Testis (tissue), 2 donors: ENCODE data around the gene PPIG.
"Not testable (repeated sequence)": the region's sequence is repeated elsewhere in the genome, so short reads cannot be mapped to it uniquely, and the experiment has no call there.

Experiments
- POLR2A ChIP-seq: fragments of 450-650 bp; IDR thresholded peaks from one replicate; pipeline ENCODE4 v1.6.1; 2017; ENCODE audit warnings: antibody characterized with exemption, mild to moderate bottlenecking, moderate library complexity
- TF ChIP-seq, protein P1 (sequence below), 3 experiments: fragments of 450-650 bp in 2 of 3; fragments of 200-600 bp in 1 of 3; sonication (generic) in 1 of 3; IDR thresholded peaks; one replicate each; pipeline ENCODE4 v1.5.1; 2016 to 2019; ENCODE audit warnings: antibody characterized with exemption in 3 of 3, mild to moderate bottlenecking in 2 of 3, moderate library complexity in 1 of 3

DNA sequence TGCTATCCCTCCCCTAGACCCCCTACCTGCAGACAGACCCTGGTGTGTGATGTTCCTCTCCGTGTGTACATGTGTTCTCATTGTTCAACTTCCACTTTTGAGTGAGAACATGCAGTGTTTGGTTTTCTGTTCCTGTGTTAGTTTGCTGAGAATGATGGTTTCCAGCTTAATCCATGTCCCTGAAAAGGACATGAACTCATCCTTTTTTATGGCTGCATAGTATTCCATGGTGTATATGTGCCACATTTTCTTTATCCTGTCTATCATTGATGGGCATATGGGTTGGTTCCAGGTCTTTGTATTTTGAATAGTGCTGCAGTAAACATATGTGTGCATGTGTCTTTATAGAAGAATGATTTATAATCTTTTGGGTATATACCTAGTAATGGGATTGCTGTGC lies 31.8 kb downstream of the PPIG start:
- TF ChIP-seq POLR2A, result not testable (repeated sequence)
- TF ChIP-seq, protein P1, sequence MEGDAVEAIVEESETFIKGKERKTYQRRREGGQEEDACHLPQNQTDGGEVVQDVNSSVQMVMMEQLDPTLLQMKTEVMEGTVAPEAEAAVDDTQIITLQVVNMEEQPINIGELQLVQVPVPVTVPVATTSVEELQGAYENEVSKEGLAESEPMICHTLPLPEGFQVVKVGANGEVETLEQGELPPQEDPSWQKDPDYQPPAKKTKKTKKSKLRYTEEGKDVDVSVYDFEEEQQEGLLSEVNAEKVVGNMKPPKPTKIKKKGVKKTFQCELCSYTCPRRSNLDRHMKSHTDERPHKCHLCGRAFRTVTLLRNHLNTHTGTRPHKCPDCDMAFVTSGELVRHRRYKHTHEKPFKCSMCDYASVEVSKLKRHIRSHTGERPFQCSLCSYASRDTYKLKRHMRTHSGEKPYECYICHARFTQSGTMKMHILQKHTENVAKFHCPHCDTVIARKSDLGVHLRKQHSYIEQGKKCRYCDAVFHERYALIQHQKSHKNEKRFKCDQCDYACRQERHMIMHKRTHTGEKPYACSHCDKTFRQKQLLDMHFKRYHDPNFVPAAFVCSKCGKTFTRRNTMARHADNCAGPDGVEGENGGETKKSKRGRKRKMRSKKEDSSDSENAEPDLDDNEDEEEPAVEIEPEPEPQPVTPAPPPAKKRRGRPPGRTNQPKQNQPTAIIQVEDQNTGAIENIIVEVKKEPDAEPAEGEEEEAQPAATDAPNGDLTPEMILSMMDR (IDR thresholded peaks at IDR 0.05), result not testable (repeated sequence)
